GM19463 (cell line): ENCODE measurements around the gene COL1A1.
A peak's percentile ranks its signal among the peaks of the same experiment; 100 is the strongest.

ENCODE experiments used
- ATAC-seq: cut with Tn5 transposase; IDR thresholded peaks from one replicate; pipeline ENCODE4 v1.9.1; 2021; ENCODE audit warnings: mild to moderate bottlenecking, moderate library complexity; ENCODE audit not compliant: unreplicated experiment

The COL1A1 gene

GRCh38 chr17:50187751-50188530, 13.5 kb downstream of the COL1A1 start:
- ATAC-seq, result no peak

DNA sequence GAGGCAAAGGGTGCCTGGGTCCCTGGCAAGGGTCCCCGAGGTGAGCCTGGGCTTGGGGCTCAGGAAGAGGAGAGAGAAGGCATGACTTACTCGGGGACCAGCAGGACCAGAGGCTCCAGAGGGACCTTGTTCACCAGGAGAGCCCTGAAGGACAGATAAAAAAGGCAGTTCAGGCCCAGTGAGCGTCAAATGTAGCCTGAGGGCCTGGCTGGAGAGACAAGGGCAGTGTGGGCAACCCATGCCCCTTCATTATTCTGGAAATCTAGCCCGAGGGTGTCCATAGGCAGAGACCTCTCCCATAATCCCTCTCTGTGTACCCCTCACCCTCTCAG, 14.1 kb downstream of the COL1A1 start:
- no peak for ATAC-seq

GRCh38 chr17:50186661-50187393, 14.6 kb downstream of the COL1A1 start:
- no peak for ATAC-seq

GRCh38 chr17:50185631-50186471, 15.6 kb downstream of the COL1A1 start:
- ATAC-seq, result no peak

DNA sequence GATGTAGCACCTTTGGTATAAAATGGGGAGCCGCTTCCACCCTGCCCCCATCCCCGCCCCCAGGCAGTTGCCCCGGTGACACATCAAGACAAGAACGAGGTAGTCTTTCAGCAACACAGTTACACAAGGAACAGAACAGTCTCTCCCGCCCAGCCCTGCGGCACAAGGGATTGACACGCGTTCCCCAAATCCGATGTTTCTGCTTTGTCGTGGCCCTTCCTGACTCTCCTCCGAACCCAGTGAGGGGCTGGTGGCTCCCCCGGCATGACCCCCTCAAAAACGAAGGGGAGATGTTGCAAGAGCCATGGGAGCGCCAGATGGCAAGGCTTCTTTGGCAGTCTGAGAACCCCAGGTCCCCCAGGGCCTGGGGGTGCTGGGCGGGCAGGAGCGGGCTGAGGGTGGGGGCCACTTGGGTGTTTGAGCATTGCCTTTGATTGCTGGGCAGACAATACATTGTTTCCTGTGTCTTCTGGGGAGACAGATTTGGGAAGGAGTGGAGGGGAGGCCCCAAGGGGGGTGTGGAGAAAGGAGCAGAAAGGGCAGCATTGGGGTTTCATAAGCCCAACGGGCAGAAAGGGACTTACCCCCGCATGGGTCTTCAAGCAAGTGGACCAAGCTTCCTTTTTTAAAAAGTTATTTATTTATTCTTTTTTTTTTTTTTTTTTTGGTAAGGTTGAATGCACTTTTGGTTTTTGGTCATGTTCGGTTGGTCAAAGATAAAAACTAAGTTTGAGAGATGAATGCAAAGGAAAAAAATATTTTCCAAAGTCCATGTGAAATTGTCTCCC, 16.6 kb downstream of the COL1A1 start:
- ATAC-seq, result no peak

DNA sequence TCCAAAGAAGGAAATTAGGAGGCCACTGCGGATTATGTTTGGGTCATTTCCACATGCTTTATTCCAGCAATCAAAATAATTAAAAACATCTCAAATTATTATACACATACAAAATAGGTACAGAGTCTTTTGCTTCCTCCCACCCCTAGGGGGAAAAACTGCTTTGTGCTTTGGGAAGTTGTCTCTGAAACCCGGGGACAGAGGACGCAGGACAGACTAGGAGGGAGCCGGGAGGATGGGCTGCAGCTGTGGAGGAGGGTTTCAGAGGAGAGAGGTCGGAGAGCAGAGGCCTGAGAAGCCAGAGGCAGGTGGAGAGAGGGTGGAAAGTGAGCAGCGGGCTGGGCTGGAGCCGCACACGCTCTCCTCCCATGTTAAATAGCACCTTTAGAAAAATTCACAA, 17.4 kb downstream of the COL1A1 start:
- ATAC-seq, result no peak

GRCh38 chr17:50183421-50183994, 17.9 kb downstream of the COL1A1 start:
- ATAC-seq, result no peak

- no peak for ATAC-seq
These were observed 18.5 kb downstream of the COL1A1 start for GRCh38 chr17:50182783-50183420.

DNA sequence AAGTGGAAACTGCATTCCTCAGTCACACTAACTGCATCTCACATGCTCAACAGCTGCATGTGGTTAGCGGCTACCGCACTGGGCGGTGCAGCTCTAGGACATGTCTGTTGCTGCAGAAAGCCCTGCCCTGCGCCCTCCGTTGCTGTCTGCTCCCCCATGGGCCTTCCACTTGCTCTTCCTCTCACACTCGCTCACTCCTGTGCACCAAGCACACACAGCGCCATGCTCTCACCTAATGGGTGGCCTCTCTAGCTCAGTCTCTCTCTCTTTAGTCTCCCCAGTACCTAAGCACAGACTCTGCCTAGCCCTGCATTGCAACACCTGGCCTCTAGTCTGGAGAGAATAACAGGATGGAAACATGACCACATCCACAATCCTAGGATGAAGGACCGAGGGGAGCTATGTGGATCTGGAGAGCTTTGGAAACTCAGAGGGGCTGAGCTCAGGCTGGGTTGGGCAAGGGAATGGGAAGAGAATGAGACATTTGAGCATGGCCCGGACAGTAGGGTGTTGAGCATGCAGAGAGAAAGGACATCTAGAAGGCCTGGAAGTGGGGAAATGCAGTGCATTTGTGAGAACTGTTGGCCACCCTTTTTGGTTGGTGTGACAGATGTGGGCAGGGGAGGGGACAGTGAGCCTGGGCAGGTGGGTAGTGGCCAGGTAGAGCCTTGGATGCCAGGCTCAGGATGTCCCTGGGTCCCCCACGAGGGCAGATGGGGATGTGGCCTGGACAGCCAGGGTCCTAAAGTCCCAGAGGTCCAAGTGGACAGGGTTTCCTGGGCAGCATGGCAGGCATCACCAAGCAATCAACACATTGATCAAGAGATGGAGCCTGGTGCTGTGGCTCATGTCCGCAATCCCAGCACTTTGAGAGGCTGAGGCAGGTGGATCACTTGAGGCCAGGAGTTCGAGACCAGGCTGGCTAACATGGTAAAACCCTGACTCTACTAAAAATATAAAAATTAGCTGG, 19.6 kb downstream of the COL1A1 start:
- ATAC-seq, result no peak

GRCh38 chr17:50181144-50181543, 20.3 kb downstream of the COL1A1 start:
- no peak for ATAC-seq

DNA sequence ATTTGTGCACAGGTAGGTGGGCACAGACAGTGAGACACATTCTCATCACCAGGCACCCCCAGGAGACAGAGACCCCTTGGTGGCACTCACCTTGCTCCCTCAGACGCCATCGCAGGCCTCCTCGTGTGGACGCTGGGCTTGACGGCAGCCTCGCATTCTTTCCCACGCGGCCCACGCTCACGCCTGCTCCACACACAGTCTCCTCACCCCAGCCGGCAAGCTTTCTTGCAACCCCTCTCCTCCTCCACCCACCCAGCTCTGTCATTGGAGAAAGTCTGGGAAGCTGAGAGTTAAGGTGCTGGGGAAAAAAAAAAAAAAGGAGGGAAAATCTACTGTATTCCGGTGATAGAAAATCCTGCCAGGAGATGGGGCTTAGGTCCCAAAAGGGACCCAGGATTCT, 20.8 kb downstream of the COL1A1 start:
- ATAC-seq, result no peak

GRCh38 chr17:50180111-50180510, 21.3 kb downstream of the COL1A1 start:
- ATAC-seq, result no peak

DNA sequence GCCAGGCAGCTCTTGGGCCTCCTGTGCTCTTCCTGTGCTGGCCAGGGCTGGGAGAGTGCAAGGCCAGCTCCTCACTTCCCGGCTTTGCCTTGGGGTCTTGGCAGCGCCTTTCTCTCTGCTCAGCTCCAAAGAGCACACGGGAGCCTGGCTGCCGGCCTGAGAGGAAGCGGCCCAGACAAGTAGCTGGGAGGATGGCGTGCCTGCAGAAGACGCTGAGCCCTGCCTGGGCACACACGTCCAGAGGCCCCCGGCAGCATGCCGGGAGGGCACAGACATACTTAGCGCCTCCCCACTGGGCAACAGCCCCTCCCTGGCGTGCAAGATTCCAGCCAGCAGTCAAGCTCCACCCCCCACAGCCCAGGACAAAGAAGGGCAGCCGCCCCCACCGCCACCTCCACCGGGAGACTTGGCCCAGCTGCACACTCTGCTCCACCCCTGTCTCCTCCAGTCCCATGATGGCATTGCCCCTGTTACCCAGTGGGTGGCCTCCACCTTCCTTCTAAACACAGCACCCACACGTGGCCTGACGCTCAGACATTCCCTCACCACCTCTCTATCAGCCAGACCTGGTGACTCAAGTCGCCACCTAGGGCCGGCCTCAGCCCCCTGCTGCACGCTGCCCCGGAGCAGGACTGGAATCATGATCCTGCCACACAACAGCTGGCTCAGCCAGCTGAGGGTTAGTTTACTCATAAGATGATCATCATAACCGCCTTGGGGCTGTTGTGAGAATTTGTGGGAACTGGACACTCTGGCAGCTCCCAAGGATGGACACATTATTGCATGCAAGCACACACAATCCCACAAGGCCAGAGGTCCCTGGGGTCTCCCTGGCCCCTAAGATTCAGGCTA, 23.2 kb downstream of the COL1A1 start:
- peak; percentile 90 for ATAC-seq

GRCh38 chr17:50177476-50177875, 24.0 kb downstream of the COL1A1 start:
- no peak for ATAC-seq

- no peak for ATAC-seq
These were observed 24.7 kb downstream of the COL1A1 start for GRCh38 chr17:50176559-50177357.

DNA sequence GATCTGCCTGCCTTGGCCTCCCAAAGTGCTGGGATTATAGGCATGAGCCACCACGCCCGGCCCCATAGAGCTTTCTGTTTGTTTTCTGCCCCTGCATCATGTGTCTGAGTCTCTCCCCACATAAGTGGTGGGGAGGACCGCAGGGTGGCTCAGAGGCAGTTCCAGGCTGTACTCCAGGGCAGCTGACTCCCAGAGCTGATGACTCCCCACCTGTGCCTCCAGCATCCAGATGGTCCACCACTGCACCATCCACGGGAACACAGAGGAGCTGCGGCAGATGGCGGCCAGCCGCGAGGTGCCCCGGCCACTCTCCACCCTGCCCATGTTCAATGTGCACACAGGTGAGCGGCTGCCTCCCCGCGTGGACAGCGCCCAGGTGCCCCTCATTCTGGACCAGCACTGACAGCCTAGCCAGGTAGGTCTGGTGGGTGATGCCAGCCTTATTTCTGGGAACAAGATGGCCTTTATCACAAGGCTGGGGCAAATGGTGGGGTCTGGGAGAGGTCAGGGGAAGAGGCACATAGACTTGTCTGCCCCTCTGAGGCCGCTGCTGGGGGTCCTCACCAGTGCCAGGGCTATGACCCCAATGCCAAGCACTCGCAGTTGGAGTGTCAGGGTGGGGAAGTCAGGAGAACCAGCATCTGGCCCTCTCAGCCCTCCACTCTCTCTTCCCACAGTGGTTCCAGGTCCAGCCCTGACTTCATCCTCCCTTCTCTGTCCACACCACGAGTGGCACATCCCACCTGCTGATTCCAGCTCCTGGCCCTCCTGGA, 26.2 kb downstream of the COL1A1 start:
- no peak for ATAC-seq
